AG04449 (cell line): ENCODE data around the gene HAUS8.

Source experiments
- CTCF ChIA-PET: fragments of 350-600 bp; formaldehyde crosslinking; extraction: SDS; loops from one replicate; lab custom pipeline; 2021; ENCODE audit warnings: antibody characterized with exemption; lab: Yijun Ruan, JAX
- POLR2A ChIA-PET: fragments of 400-600, 350-600 bp; formaldehyde crosslinking; extraction: SDS; loops from one replicate; lab custom pipeline; 2020; ENCODE audit warnings: antibody characterized with exemption, inconsistent platforms; lab: Yijun Ruan, JAX
- DNase-seq: peaks from one replicate; pipeline ENCODE4 v3.0.0-alpha.2; 2010; ENCODE audit warnings: low read depth, low spot score
- H3K4me3 ChIP-seq: 2 replicates; pipeline ENCODE4 v1.5.1; 2011; ENCODE audit warnings: low read depth, mild to moderate bottlenecking, control low read depth, low read length
- TF ChIP-seq, protein P1 (sequence below): IDR thresholded peaks from one replicate; pipeline ENCODE4 v1.5.1; 2011; ENCODE audit warnings: mild to moderate bottlenecking, moderate library complexity, low read length, control low read depth, inconsistent platforms; ENCODE audit not compliant: insufficient read depth; ENCODE audit errors: missing control alignments

Gene HAUS8, protein sequence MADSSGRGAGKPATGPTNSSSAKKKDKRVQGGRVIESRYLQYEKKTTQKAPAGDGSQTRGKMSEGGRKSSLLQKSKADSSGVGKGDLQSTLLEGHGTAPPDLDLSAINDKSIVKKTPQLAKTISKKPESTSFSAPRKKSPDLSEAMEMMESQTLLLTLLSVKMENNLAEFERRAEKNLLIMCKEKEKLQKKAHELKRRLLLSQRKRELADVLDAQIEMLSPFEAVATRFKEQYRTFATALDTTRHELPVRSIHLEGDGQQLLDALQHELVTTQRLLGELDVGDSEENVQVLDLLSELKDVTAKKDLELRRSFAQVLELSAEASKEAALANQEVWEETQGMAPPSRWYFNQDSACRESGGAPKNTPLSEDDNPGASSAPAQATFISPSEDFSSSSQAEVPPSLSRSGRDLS

DNA sequence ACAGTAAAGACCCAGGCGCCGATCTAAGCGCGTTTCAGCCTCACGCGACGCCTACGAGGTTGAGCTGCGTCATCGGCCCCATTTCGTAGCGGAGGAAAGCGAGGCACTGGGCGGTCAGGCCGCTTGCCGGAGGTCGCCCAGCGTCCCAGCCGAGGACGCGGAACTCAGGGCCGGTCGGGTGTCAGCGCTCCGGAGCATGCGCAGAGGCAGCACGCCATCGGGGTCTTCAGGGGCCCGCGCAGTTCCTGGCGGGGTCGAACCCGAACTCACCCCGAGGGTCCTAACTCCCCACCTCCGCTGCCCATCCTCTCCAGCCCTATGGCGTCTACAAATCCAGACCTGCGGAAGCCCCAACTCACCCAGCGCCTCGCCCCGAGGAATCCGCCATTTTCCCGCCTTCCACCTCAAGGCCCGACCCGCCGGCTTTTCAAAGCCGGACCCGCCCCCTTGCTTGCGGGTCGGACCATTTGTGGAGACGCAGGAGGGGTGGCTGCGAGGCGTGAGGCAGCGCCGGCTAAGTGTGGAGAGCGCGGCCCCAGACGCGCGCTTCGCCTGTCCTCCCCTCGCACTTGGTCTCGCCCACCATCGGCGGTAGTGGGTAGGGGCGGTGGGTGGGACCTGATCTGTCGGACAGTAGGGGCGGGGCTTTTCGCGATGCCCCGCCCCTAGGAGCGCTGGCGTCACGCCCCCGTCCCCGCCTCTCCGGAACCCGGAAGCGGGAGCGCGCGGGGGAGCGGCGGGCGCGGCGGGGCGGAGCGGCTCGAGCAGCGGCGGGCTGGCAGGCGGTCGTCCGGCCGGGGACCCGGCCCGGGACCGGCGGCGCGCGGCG is at the start of gene HAUS8, which contains the start of gene MYO9B:
Gene HAUS8, minus strand, starts transcription at position 418 of the 829 bp plus-strand sequence. Its CDS starts 30 bp downstream, at position 388.
Gene MYO9B, plus strand, starts transcription at position 743 of the 829 bp plus-strand sequence. CDS start 25,941 bp downstream, outside the sequence.
- peak; percentile 99 for DNase-seq
- CTCF ChIA-PET, result interaction anchor here (1.2 to 1.8 kb wide), 5 partner anchors 8 to 185 kb away, joined by 3 to 11 read pairs (median 4); no protein-coding TSS in a partner anchor
- H3K4me3 ChIP-seq, result peak within 1 kb of the TSS; percentile 95
- POLR2A ChIA-PET, result interaction anchor here (0.7 to 1.6 kb wide), 2 partner anchors 33 to 192 kb away, joined by 5 to 6 read pairs; partner anchors contain the start of gene BABAM1
- TF ChIP-seq, protein P1, sequence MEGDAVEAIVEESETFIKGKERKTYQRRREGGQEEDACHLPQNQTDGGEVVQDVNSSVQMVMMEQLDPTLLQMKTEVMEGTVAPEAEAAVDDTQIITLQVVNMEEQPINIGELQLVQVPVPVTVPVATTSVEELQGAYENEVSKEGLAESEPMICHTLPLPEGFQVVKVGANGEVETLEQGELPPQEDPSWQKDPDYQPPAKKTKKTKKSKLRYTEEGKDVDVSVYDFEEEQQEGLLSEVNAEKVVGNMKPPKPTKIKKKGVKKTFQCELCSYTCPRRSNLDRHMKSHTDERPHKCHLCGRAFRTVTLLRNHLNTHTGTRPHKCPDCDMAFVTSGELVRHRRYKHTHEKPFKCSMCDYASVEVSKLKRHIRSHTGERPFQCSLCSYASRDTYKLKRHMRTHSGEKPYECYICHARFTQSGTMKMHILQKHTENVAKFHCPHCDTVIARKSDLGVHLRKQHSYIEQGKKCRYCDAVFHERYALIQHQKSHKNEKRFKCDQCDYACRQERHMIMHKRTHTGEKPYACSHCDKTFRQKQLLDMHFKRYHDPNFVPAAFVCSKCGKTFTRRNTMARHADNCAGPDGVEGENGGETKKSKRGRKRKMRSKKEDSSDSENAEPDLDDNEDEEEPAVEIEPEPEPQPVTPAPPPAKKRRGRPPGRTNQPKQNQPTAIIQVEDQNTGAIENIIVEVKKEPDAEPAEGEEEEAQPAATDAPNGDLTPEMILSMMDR, result no peak

DNA sequence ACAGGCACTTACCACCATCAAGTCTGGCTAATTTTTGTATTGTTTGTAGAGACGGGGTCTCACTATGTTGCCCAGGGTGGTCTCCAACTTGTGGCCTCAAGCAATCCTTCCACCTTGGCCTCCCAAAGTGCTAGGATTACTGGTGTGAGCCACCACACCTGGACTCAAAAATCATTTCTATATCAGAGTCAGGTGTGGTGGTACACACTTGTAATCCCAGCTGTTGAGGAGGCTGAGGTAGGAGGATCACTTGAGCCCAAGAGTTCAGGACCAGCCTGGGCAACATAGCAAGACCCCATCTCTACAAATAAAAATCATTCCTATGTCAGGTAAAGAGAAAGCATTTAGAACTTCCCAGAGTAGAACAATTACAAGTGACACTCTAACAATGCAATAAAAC is 48.8 kb upstream of the HAUS8 start:
- TF ChIP-seq, protein P1, result no peak
- H3K4me3 ChIP-seq, result no peak overlapping the region
- ChIA-PET POLR2A (no interaction called here), CTCF (no interaction called here)
- no peak for DNase-seq

DNA sequence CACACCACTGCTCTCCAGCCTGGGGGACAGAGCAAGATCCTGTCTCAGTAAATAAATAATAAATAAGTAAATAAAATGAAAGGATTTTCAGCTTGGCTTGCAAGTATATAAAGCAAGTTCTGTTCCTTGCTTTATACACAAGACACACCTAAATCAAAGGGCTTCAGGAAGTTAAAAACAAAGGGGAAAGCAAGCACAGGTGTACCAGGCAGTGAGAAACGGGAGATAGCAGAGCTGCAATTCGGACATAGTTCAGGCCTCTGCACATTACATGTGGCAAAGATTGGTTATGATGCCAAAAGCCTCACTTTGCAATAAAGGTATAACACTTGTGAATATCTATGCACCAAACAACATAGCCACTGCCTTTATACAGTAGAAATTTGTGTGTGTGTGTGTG is 47.8 kb upstream of the HAUS8 start:
- ChIA-PET POLR2A (no interaction called here), CTCF (interaction anchor here (1.7 to 1.8 kb wide), 2 partner anchors 13 to 14 kb away, joined by 4 to 6 read pairs; no protein-coding TSS in a partner anchor)
- no peak overlapping the region for H3K4me3 ChIP-seq
- no peak for DNase-seq
- TF ChIP-seq, protein P1, result no peak

DNA sequence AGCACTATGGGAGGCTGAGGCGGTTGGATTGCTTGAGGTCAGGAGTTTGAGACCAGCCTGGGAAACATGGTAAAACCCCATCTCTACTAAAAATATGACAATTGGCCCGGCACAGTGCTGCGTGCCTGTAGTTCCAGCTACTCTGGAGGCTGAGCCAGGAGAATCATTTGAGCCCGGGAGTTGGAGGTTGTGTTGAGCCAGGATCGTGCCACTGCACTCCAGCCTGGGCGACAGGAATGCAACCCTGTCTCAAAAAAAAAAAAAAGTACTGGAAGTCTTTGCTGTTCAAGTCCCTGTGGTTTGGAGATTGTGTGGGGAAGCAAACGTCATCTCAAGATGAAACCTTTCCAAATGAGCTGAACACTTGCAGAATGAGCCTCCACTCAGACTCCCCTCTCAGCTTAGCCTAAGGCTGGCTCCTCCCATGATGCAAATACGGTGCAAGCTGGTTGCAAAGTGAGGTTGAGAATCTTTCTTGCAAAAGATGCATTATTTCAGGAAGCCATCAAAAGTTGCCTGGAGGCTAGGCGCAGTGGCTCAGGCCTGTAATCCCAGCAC is 46.6 kb upstream of the HAUS8 start:
- TF ChIP-seq, protein P1, result no peak
- DNase-seq, result no peak
- CTCF ChIA-PET, result interaction anchor here (1.4 to 1.8 kb wide), 3 partner anchors 8 to 14 kb away, joined by 3 to 6 read pairs (median 4); no protein-coding TSS in a partner anchor
- no peak overlapping the region for H3K4me3 ChIP-seq
- POLR2A ChIA-PET, result no interaction called here

DNA sequence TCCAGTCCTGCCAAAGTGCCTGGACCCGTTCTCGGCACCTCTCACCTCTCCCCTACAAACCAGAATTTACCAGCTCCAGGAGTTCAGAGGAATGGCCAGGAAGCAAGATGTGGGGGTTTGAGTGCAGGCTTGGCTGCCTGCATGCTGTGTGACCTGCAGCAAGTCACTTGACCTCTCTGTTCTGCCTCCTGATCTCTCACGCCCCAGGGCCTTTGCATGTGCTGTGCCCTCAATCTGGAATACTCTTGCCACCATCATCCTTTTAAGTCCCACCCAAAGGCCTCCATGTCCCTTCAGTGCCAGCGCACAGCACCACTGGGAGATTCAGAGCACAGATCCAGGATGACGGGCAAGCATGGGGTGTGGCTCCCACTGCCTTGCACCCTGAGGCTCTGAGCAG is 43.7 kb upstream of the HAUS8 start:
- H3K4me3 ChIP-seq, result no peak overlapping the region
- TF ChIP-seq, protein P1, result no peak
- no peak for DNase-seq
- ChIA-PET CTCF (no interaction called here), POLR2A (interaction anchor here (1.7 kb wide), 1 partner anchor 11 kb away, joined by 6 read pairs; no protein-coding TSS in a partner anchor)
